Measurements from ENCODE around the gene CMTM3. TPM values are rescaled to one million over a fixed set of nuclear protein-coding genes. Genes with fewer than 3 reads are reported as not detected.
"Not testable (repeated sequence)": the region's sequence is repeated elsewhere in the genome, so short reads cannot be mapped to it uniquely, and the experiment has no call there.

The CMTM3 gene
- total RNA-seq, 5 donors from 2014 or later (not counting 1 experiment from before 2014, with no cell fraction given) = 63.5 to 84.8 (median 75.4) TPM

- peaks cover 25 to 30% (median 30%) of the 10 kb centered on the region in 3 donors for H3K4me1 Mint-ChIP-seq
- Histone ChIP-seq H3K36me3 (ENCODE audit: control insufficient read depth in 2 of 2, extremely low read depth in 1 of 2, insufficient read depth in 1 of 2, low read length in 1 of 2) (peaks cover 12 to 55% of the 10 kb centered on the region in 2 donors), H3K27me3 (replicated peaks in 1 of 2; ENCODE audit: control insufficient read depth in 2 of 2, extremely low read depth in 1 of 2, insufficient read depth in 2 of 2, low read length in 1 of 2) (no peaks in the 10 kb centered on the region), H3K4me3 (ENCODE audit: control insufficient read depth in 1 of 2, extremely low read depth in 1 of 2, low read length in 1 of 2) (no peak overlapping the region), H3K4me1 (ENCODE audit: control insufficient read depth in 1 of 2, extremely low read depth in 1 of 2, insufficient read depth in 2 of 2, low read length in 2 of 2) (peaks cover 9 to 39% of the 10 kb centered on the region in 2 experiments), H3K9me3 (no peaks in the 10 kb centered on the region), H3K27ac (ENCODE audit: low read length) (no peak overlapping the region)
- ChIA-PET POLR2A (interaction anchor here in 1 of 2 donors (0.7 to 0.9 kb wide), 2 partner anchors 10 to 14 kb away, joined by 3 to 4 read pairs; no protein-coding TSS in a partner anchor), CTCF (interaction anchor here in 1 of 2 donors (1.0 kb wide), 1 partner anchor 47 kb away, joined by 3 read pairs; no protein-coding TSS in a partner anchor)
- H3K36me3 Mint-ChIP-seq = peaks cover 20% of the 10 kb centered on the region
- no peak overlapping the region for H3K4me3 Mint-ChIP-seq
- H3K9me3 Mint-ChIP-seq = no peaks in the 10 kb centered on the region
- 94% methylated on average over 12 of the region's 14 CpGs for WGBS (ENCODE audit: insufficient coverage)
- DNase-seq (no peak), ATAC-seq (replicated peaks in 1 of 4) (no peak)
- H3K27me3 Mint-ChIP-seq = no peaks in the 10 kb centered on the region
- peak overlapping the region; percentile 34 to 39 for H3K27ac Mint-ChIP-seq
Measured at GRCh38 chr16:66610111-66610820, 5.8 kb downstream of the CMTM3 start.

DNA sequence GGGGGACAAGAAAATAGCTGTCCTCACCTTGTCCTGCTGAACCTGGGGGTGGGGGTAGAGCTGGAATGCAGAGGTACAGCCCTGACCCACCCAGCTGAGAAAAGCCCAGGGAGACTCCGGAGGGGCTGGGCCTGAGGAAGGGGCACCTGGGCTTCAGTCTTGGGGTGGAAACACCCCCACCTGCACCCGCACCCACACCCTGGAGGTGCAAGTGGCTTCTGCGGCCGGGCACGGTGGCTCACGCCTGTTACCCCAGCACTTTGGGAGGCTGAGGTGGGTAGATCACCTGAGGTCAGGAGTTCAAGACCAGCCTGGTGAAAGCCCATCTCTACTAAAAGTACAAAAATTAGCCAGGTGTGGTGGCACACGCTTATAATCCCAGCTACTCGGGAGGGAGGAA is 7.4 kb downstream of the CMTM3 start:
- WGBS (ENCODE audit: insufficient coverage) = 100% methylated on average over 1 of the region's 8 CpGs
- Mint-ChIP-seq H3K36me3 (peaks cover 20% of the 10 kb centered on the region), H3K4me1 (peaks cover 16 to 21% (median 17%) of the 10 kb centered on the region in 3 donors)
- H3K9me3 ChIP-seq; POLR2A ChIA-PET; H3K27ac ChIP-seq (ENCODE audit: low read length); H3K27me3 Mint-ChIP-seq; H3K27me3 ChIP-seq (replicated peaks in 1 of 2; ENCODE audit: control insufficient read depth in 2 of 2, extremely low read depth in 1 of 2, insufficient read depth in 2 of 2, low read length in 1 of 2); DNase-seq; CTCF ChIA-PET; H3K4me3 ChIP-seq (ENCODE audit: control insufficient read depth in 1 of 2, extremely low read depth in 1 of 2, low read length in 1 of 2); H3K4me3 Mint-ChIP-seq; ATAC-seq (replicated peaks in 1 of 4); H3K9me3 Mint-ChIP-seq; H3K27ac Mint-ChIP-seq: not testable (repeated sequence)
- H3K4me1 ChIP-seq (ENCODE audit: control insufficient read depth in 1 of 2, extremely low read depth in 1 of 2, insufficient read depth in 2 of 2, low read length in 2 of 2) = peaks cover 4 to 23% of the 10 kb centered on the region in 2 experiments
- H3K36me3 ChIP-seq (ENCODE audit: control insufficient read depth in 2 of 2, extremely low read depth in 1 of 2, insufficient read depth in 1 of 2, low read length in 1 of 2) = peaks cover 12 to 55% of the 10 kb centered on the region in 2 donors

DNA sequence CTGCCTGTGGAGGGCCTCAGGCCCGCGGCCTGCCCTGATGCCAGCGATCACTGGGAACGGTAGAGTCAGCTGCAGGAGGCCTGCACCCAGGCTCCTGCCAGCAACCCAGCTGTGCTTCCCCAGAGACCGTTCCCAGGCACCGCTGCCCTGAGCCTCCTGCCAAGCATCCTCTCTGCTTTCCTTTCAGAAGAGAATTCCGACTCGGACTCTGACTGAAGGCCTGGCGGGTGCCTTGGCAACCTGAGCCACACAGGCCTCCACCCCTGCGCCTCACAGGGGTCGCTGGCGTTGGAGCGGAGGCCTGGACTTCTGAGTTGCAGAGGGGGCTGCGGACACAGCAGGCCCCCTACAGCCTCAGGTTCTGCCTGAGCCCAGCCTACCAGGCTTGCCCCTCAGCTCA is 7.9 kb downstream of the CMTM3 start:
- Mint-ChIP-seq H3K27ac (no peak overlapping the region), H3K9me3 (no peaks in the 10 kb centered on the region), H3K27me3 (no peaks in the 10 kb centered on the region), H3K36me3 (peaks cover 20% of the 10 kb centered on the region), H3K4me3 (no peak overlapping the region), H3K4me1 (peaks cover 11 to 15% (median 12%) of the 10 kb centered on the region in 3 donors)
- ATAC-seq (replicated peaks in 1 of 4) = no peak
- H3K9me3 ChIP-seq = no peaks in the 10 kb centered on the region
- H3K36me3 ChIP-seq (ENCODE audit: control insufficient read depth in 2 of 2, extremely low read depth in 1 of 2, insufficient read depth in 1 of 2, low read length in 1 of 2) = peaks cover 12 to 55% of the 10 kb centered on the region in 2 donors
- H3K4me3 ChIP-seq (ENCODE audit: control insufficient read depth in 1 of 2, extremely low read depth in 1 of 2, low read length in 1 of 2) = no peak overlapping the region
- 92% methylated on average over 13 of the region's 14 CpGs for WGBS (ENCODE audit: insufficient coverage)
- H3K27ac ChIP-seq (ENCODE audit: low read length) = no peak overlapping the region
- no peaks in the 10 kb centered on the region for H3K27me3 ChIP-seq (replicated peaks in 1 of 2; ENCODE audit: control insufficient read depth in 2 of 2, extremely low read depth in 1 of 2, insufficient read depth in 2 of 2, low read length in 1 of 2)
- ChIA-PET CTCF (no interaction called here), POLR2A (no interaction called here)
- H3K4me1 ChIP-seq (ENCODE audit: control insufficient read depth in 1 of 2, extremely low read depth in 1 of 2, insufficient read depth in 2 of 2, low read length in 2 of 2) = peaks cover 4 to 19% of the 10 kb centered on the region in 2 experiments
- DNase-seq = no peak

- no peak for ATAC-seq (replicated peaks in 1 of 4)
- H3K27me3 Mint-ChIP-seq = no peaks in the 10 kb centered on the region
- DNase-seq = no peak
- H3K4me1 Mint-ChIP-seq = peaks cover 0 to 2% (median 0%) of the 10 kb centered on the region in 3 donors
- WGBS (ENCODE audit: insufficient coverage) = 100% methylated on average over 5 of the region's 12 CpGs
- CTCF ChIA-PET = interaction anchor here in 1 of 2 donors (1.0 kb wide), 1 partner anchor 52 kb away, joined by 3 read pairs; no protein-coding TSS in a partner anchor
- Histone ChIP-seq H3K4me1 (ENCODE audit: control insufficient read depth in 1 of 2, extremely low read depth in 1 of 2, insufficient read depth in 2 of 2, low read length in 2 of 2) (peaks cover 0 to under 1% of the 10 kb centered on the region in 2 experiments), H3K27ac (ENCODE audit: low read length) (no peak overlapping the region), H3K36me3 (ENCODE audit: control insufficient read depth in 2 of 2, extremely low read depth in 1 of 2, insufficient read depth in 1 of 2, low read length in 1 of 2) (peaks cover 12 to 51% of the 10 kb centered on the region in 2 donors), H3K9me3 (no peaks in the 10 kb centered on the region), H3K27me3 (replicated peaks in 1 of 2; ENCODE audit: control insufficient read depth in 2 of 2, extremely low read depth in 1 of 2, insufficient read depth in 2 of 2, low read length in 1 of 2) (no peaks in the 10 kb centered on the region), H3K4me3 (ENCODE audit: control insufficient read depth in 1 of 2, extremely low read depth in 1 of 2, low read length in 1 of 2) (no peak overlapping the region)
- POLR2A ChIA-PET = no interaction called here
- no peak overlapping the region for H3K27ac Mint-ChIP-seq
- H3K4me3 Mint-ChIP-seq = no peak overlapping the region
- H3K36me3 Mint-ChIP-seq = peaks cover 17% of the 10 kb centered on the region
- no peaks in the 10 kb centered on the region for H3K9me3 Mint-ChIP-seq
Measured at GRCh38 chr16:66614161-66614802, 9.8 kb downstream of the CMTM3 start.

DNA sequence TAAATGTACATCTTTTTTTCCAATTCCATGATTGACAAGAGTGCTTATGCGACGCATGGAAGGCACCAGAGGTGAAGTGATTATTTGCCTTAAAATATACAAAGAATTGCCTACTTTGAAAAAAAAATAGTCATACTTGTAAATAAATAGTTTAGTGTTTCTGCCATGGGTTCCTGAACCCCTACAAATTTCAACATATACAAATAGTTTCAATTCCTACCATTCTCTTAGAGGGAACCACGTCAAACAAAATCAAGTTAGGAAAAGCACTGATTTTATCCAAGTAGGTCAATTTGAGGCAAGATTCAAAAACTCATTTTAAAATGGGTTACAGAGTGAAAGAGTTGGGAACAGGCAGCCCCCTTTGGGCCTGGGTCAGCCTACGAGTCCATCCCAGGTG is 11.7 kb downstream of the CMTM3 start:
- DNase-seq = no peak
- 100% methylated on average over 1 of the region's 4 CpGs for WGBS (ENCODE audit: insufficient coverage)
- Mint-ChIP-seq H3K4me3 (no peak overlapping the region), H3K9me3 (no peaks in the 10 kb centered on the region), H3K4me1 (no peaks in the 10 kb centered on the region), H3K27ac (no peak overlapping the region), H3K36me3 (peaks cover 7% of the 10 kb centered on the region), H3K27me3 (no peaks in the 10 kb centered on the region)
- Histone ChIP-seq H3K4me1 (ENCODE audit: control insufficient read depth in 1 of 2, extremely low read depth in 1 of 2, insufficient read depth in 2 of 2, low read length in 2 of 2) (no peaks in the 10 kb centered on the region), H3K27me3 (replicated peaks in 1 of 2; ENCODE audit: control insufficient read depth in 2 of 2, extremely low read depth in 1 of 2, insufficient read depth in 2 of 2, low read length in 1 of 2) (no peaks in the 10 kb centered on the region), H3K36me3 (ENCODE audit: control insufficient read depth in 2 of 2, extremely low read depth in 1 of 2, insufficient read depth in 1 of 2, low read length in 1 of 2) (peaks cover 10 to 32% of the 10 kb centered on the region in 2 donors), H3K9me3 (no peaks in the 10 kb centered on the region), H3K4me3 (ENCODE audit: control insufficient read depth in 1 of 2, extremely low read depth in 1 of 2, low read length in 1 of 2) (no peak overlapping the region), H3K27ac (ENCODE audit: low read length) (no peak overlapping the region)
- no peak for ATAC-seq (replicated peaks in 1 of 4)
- ChIA-PET POLR2A (no interaction called here), CTCF (no interaction called here)

- DNase-seq (no peak), ATAC-seq (replicated peaks in 1 of 4) (no peak)
- Histone ChIP-seq H3K27me3 (replicated peaks in 1 of 2; ENCODE audit: control insufficient read depth in 2 of 2, extremely low read depth in 1 of 2, insufficient read depth in 2 of 2, low read length in 1 of 2) (no peaks in the 10 kb centered on the region), H3K27ac (ENCODE audit: low read length) (no peak overlapping the region), H3K4me1 (ENCODE audit: control insufficient read depth in 1 of 2, extremely low read depth in 1 of 2, insufficient read depth in 2 of 2, low read length in 2 of 2) (no peaks in the 10 kb centered on the region), H3K36me3 (ENCODE audit: control insufficient read depth in 2 of 2, extremely low read depth in 1 of 2, insufficient read depth in 1 of 2, low read length in 1 of 2) (peaks cover 10 to 28% of the 10 kb centered on the region in 2 donors), H3K9me3 (no peaks in the 10 kb centered on the region), H3K4me3 (ENCODE audit: control insufficient read depth in 1 of 2, extremely low read depth in 1 of 2, low read length in 1 of 2) (no peak overlapping the region)
- Mint-ChIP-seq H3K4me1 (no peaks in the 10 kb centered on the region), H3K27ac (peak overlapping the region in 1 of 2 donors; percentile 6), H3K4me3 (no peak overlapping the region), H3K27me3 (no peaks in the 10 kb centered on the region), H3K36me3 (peaks cover 4% of the 10 kb centered on the region), H3K9me3 (no peaks in the 10 kb centered on the region)
- CTCF ChIA-PET = interaction anchor here in 1 of 2 donors (1.5 kb wide), 1 partner anchor 8 kb away, joined by 4 read pairs; no protein-coding TSS in a partner anchor
- POLR2A ChIA-PET = no interaction called here
- 92% methylated on average over 6 of the region's 9 CpGs for WGBS (ENCODE audit: insufficient coverage)
Measured at GRCh38 chr16:66616592-66616991, 12.1 kb downstream of the CMTM3 start.
